BLaER1 treated with 17β-estradiol and CSF1 and Interleukin-3, amounts not matched to agents 10 nM and 100 nM (cell line): ENCODE data around the gene CLNS1A.

Source experiments
- H3K27ac ChIP-seq, 11 experiments: shearing (Covaris generic); formaldehyde crosslinking; 2 replicates each; pipeline ENCODE4 v1.8.1; 2022
- H3K27me3 ChIP-seq, 11 experiments: shearing (Covaris generic); formaldehyde crosslinking; 2 replicates each; pipeline ENCODE4 v1.8.1; 2022
- H3K36me3 ChIP-seq, 11 experiments: shearing (Covaris generic); formaldehyde crosslinking; 2 replicates each; pipeline ENCODE4 v1.8.1; 2022
- H3K4me1 ChIP-seq, 10 experiments: shearing (Covaris generic); formaldehyde crosslinking; 2 replicates each; pipeline ENCODE4 v1.8.1; 2022
- H3K4me2 ChIP-seq, 11 experiments: shearing (Covaris generic); formaldehyde crosslinking; 2 replicates each; pipeline ENCODE4 v1.8.1; 2022
- H3K4me3 ChIP-seq, 10 experiments: shearing (Covaris generic); formaldehyde crosslinking; 2 replicates each; pipeline ENCODE4 v1.8.1; 2022
- H3K9ac ChIP-seq, 11 experiments: shearing (Covaris generic); formaldehyde crosslinking; 2 replicates each; pipeline ENCODE4 v1.8.1; 2022
- H3K9me3 ChIP-seq, 11 experiments: shearing (Covaris generic); formaldehyde crosslinking; replicated peaks in 1 of 11; 2 replicates each; pipeline ENCODE4 v1.8.1; 2022
- H4K20me1 ChIP-seq, 11 experiments: shearing (Covaris generic); formaldehyde crosslinking; 2 replicates each; pipeline ENCODE4 v1.8.1; 2022
- Cebpa-rat ChIP-seq, 11 experiments: shearing (Covaris generic); IDR thresholded peaks; 2 replicates each; pipeline ENCODE4 v1.8.1; 2022

CLNS1A gene

DNA sequence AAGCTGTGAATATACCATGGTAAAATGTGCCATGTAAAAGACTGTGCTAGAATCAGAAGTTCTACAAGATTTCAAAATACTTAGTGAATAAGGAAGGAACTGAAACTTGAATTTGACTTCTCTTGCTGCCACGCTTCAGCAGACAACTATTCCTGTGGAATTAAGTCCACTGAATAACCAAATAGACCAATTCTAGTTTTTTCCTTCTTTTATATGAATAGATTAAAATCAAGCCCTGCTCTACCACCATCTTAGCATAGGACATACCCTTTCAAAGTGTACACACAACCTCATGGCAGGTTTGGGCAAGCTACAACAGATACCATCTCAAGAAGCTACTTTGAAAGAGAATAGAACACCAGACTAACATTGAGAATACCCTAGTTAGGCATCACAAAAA lies 23.4 kb upstream of the CLNS1A start:
- no peaks in the 10 kb centered on the region for H3K9me3 ChIP-seq

DNA sequence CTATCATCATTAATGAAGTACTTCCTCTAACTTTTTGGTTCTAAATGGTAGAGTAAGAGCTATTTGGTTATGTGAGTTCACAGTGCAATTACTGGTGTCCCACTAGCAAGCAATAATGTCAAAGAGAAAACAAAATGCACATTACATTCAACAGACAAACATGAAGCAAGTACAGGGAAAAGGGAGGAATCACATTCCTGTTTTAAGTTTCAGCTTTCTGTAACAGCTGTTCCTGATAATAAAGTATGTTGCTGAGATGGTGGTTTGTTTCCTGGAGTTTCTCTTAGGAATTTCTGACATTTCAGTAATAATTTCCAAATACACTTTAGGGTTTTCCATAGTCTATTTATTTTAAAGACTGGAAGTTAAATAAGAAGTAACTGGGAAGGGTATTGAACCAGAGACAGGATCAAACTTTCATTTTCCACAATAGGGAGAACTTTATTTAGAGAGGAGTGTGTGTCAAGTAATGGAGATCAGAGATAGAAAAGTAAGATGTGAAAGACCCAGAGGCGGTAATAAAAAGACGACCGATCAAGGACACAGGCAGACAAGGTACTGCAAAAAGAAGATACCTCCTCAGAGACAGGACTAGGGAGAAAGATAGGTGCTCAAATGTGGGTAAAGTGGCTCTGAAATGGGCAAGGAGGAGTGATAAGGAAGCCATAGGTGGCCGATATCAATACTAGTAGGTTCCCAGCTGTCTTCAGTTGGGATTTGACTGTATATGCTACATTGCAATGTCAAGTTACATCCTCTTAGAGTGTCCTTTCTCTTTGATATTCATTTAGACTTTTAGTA lies 20.8 kb upstream of the CLNS1A start:
- no peak for TF ChIP-seq Cebpa-rat (IDR thresholded peaks at IDR 0.05)
- no peak overlapping the region for H3K4me3 ChIP-seq
- H3K4me1 ChIP-seq: peaks cover 19 to 34% (median 29%) of the 10 kb centered on the region in 10 experiments
- H3K9me3 ChIP-seq: no peaks in the 10 kb centered on the region
- H4K20me1 ChIP-seq: peaks cover 0 to 6% (median 0%) of the 10 kb centered on the region in 11 experiments; a peak in 2 of 22 replicates
- no peaks in the 10 kb centered on the region for H3K27me3 ChIP-seq
- peaks cover 0 to 2% (median 0%) of the 10 kb centered on the region in 11 experiments; a peak in 1 of 22 replicates for H3K36me3 ChIP-seq
- no peak overlapping the region for H3K27ac ChIP-seq
- H3K9ac ChIP-seq: no peak overlapping the region
- H3K4me2 ChIP-seq: no peak overlapping the region

More for the DNA sequence above, 23.4 kb upstream of the CLNS1A start:
- no peaks in the 10 kb centered on the region for H3K27me3 ChIP-seq
- peak overlapping the region in 2 of 11 experiments; percentile 4 to 7; a peak in 4 of 22 replicates for H3K9ac ChIP-seq
- peak overlapping the region in 10 of 11 experiments; percentile 12 to 58 (median 49); a peak in 18 of 22 replicates for H3K27ac ChIP-seq
- H3K4me2 ChIP-seq: peak overlapping the region; percentile 58 to 85 (median 76)
- peaks cover 15 to 28% (median 20%) of the 10 kb centered on the region in 11 experiments for H3K36me3 ChIP-seq
- no peak overlapping the region for H3K4me3 ChIP-seq
- H3K4me1 ChIP-seq: peaks cover 19 to 34% (median 29%) of the 10 kb centered on the region in 10 experiments
- peaks cover 0 to 6% (median 0%) of the 10 kb centered on the region in 11 experiments; a peak in 2 of 22 replicates for H4K20me1 ChIP-seq
- no peak for TF ChIP-seq Cebpa-rat (IDR thresholded peaks at IDR 0.05)

DNA sequence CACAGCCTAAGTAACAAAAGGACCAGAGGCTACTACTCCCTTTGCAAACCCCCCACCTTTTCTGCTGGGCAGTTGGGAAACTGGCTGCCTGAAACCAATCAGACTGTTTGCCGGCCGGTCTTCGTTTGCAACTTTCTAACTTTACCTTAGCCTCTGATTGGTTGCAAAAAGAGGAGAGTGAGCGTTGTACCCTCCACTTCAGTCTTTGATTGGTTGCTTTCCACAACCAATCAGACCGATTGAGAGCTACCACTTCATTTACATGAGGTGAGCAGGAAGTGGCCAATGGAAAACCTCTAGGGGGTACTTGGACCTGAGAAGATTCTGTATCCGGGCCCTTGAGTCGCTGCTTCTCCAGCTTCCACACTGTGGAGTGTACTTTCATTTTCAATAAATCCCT lies 18.8 kb upstream of the CLNS1A start:
- H3K27me3 ChIP-seq: no peaks in the 10 kb centered on the region
- H3K9ac ChIP-seq: no peak overlapping the region
- no peak for TF ChIP-seq Cebpa-rat (IDR thresholded peaks at IDR 0.05)
- H3K4me3 ChIP-seq: no peak overlapping the region
- peaks cover 14 to 20% (median 16%) of the 10 kb centered on the region in 10 experiments for H3K4me1 ChIP-seq
- H4K20me1 ChIP-seq: peaks cover 0 to 5% (median 0%) of the 10 kb centered on the region in 11 experiments; a peak in 2 of 22 replicates
- H3K36me3 ChIP-seq: no peaks in the 10 kb centered on the region
- no peaks in the 10 kb centered on the region for H3K9me3 ChIP-seq
- H3K4me2 ChIP-seq: no peak overlapping the region
- H3K27ac ChIP-seq: no peak overlapping the region

DNA sequence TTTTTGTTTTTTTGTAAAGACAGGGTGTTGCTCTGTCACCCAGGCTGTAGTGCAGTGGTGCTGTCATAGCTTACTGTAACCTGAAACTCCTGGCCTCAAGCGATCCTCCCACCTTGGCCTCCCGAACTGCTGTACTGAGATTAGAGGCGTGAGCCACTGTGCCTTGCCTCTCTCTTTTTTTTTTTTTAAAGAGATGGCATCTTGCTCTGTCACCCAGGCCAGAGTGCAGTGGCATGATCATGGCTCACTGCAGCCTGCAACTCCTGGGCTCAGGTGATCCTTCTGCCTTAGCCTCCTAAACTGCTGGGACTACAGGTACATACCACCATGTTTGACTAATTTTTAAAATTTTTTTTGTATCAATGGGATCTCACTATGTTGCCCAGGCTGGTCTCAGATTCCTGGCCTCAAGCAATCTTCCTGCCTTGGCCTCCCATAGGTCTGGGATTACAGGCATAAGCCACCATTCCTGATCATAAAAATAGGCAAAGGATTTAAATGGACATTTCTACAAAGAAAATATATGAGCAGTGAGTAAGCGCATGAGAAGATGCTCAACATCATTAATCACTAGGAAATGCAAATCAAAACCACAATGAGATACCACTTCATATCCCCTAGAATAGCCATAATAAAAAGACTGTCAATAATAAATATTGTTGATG lies 17.3 kb upstream of the CLNS1A start:
- Histone ChIP-seq H3K27me3 (no peaks in the 10 kb centered on the region), H3K4me3 (no peak overlapping the region), H3K36me3 (no peaks in the 10 kb centered on the region), H4K20me1 (no peaks in the 10 kb centered on the region), H3K4me1 (peaks cover 0 to 5% (median 1%) of the 10 kb centered on the region in 10 experiments; a peak in 11 of 20 replicates), H3K9me3 (no peaks in the 10 kb centered on the region), H3K4me2 (no peak overlapping the region), H3K27ac (no peak overlapping the region), H3K9ac (no peak overlapping the region)
- no peak for TF ChIP-seq Cebpa-rat (IDR thresholded peaks at IDR 0.05)

DNA sequence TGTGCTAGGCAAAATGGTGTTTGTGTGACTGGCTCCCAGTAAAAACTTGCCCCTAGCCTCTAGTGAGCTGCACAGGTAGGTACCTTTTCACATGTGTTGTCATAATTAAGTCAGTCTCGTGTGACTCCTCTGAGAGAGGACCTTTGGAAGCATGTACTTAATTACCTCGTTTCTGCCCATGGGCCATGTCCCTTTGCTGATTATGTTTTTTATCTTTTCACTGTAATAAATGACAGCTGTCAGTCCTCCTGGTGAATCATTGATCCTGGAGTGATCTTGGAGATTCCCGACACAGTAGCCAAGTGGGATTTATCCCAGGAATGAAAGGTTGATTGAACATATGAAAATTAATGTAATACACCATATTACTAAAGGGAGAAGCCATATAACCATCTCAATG lies 12.5 kb upstream of the CLNS1A start:
- Histone ChIP-seq H3K4me3 (no peak overlapping the region), H3K4me2 (no peak overlapping the region), H4K20me1 (no peaks in the 10 kb centered on the region), H3K9me3 (no peaks in the 10 kb centered on the region), H3K9ac (no peak overlapping the region), H3K27me3 (no peaks in the 10 kb centered on the region), H3K4me1 (no peaks in the 10 kb centered on the region), H3K36me3 (no peaks in the 10 kb centered on the region), H3K27ac (no peak overlapping the region)
- no peak for TF ChIP-seq Cebpa-rat (IDR thresholded peaks at IDR 0.05)

DNA sequence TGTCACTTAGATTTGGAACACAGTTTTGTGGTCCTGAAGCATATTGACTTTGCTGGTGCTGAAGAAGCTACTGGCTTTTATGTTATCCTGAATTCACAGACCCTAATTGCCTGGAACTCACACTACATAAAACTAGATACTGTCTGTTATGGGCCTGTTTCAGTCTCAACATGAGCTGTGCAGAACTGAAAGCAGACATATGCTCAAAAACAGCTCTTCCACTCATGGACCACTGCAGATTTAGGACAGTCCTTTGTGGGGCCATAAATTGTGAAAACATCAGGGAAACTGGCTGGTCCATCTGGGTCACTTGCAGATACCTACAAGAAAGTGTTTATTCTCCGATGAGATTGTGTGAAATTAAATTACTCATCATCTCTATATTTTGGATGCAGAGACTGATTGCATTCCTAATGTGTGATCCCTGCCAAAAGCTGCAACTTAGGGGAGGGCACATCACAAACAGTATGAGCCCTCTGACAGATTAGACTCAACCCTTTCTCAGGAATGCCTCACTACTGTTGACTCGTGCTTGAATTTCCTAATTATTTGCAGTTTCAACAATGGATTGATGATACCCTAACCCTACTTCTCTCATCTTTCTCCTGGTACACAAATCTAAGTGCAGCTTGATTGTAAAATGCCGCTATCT lies 10.2 kb upstream of the CLNS1A start:
- Histone ChIP-seq H3K4me2 (no peak overlapping the region), H3K27me3 (no peaks in the 10 kb centered on the region), H4K20me1 (no peaks in the 10 kb centered on the region), H3K4me3 (no peak overlapping the region), H3K9me3 (no peaks in the 10 kb centered on the region), H3K27ac (no peak overlapping the region), H3K36me3 (no peaks in the 10 kb centered on the region), H3K9ac (no peak overlapping the region), H3K4me1 (peaks cover 0 to 14% (median 7%) of the 10 kb centered on the region in 10 experiments; a peak in 16 of 20 replicates)
- no peak for TF ChIP-seq Cebpa-rat (IDR thresholded peaks at IDR 0.05)

DNA sequence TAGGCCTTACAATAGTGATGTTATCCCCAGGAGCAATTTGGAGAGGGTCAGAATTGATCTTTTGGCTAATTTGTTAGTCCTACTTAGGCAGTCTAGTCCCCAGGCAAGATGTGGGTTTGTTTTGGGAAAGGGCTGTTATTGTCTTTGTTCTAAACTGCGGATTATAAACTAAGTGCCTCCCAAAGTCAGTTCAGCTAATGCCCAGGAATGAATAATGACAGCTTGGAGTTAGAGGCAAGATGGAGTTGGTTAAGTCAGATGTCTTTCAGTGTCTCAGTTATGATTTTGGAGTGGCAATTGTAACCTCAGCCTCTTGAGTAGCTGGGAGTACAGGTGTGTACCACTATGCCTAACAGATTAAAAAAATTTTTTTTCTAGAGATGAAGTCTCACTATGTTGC lies 7.3 kb upstream of the CLNS1A start:
- no peak for TF ChIP-seq Cebpa-rat (IDR thresholded peaks at IDR 0.05)
- Histone ChIP-seq H3K9ac (no peak overlapping the region), H3K9me3 (peaks cover 16 to 21% (median 18%) of the 10 kb centered on the region in 11 experiments), H3K36me3 (no peaks in the 10 kb centered on the region), H3K4me3 (no peak overlapping the region), H3K4me1 (peaks cover 0 to 14% (median 7%) of the 10 kb centered on the region in 10 experiments; a peak in 16 of 20 replicates), H4K20me1 (no peaks in the 10 kb centered on the region), H3K27me3 (no peaks in the 10 kb centered on the region), H3K27ac (no peak overlapping the region), H3K4me2 (peak overlapping the region in 5 of 11 experiments; percentile 22 to 37 (median 29); a peak in 5 of 22 replicates)

DNA sequence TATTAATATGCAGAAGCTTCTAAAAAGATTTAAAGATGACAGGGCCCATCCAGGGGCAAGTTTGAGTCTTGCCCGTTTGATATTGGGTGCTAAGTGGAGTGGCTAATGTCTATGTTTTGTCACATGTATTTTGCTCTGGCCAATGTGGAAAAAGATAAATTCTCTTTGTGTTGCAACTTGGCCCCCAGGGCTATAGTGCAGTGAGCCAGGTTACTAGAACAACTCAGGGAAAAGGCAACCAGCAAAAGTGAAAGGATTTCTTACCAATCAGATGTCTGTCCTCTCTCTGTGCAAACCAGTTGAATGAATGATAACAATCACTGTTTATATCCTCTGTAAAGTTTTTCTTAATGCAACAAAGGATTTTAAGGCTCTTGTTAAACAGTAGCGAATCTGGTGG lies 4.6 kb upstream of the CLNS1A start:
- no peak overlapping the region for H3K9ac ChIP-seq
- no peaks in the 10 kb centered on the region for H3K36me3 ChIP-seq
- no peaks in the 10 kb centered on the region for H3K27me3 ChIP-seq
- H3K4me1 ChIP-seq: peaks cover 5 to 18% (median 12%) of the 10 kb centered on the region in 10 experiments; a peak in 19 of 20 replicates
- peaks cover 18 to 33% (median 27%) of the 10 kb centered on the region in 11 experiments for H3K9me3 ChIP-seq
- H3K4me2 ChIP-seq: no peak overlapping the region
- no peak overlapping the region for H3K27ac ChIP-seq
- TF ChIP-seq Cebpa-rat (IDR thresholded peaks at IDR 0.05): no peak
- no peaks in the 10 kb centered on the region for H4K20me1 ChIP-seq
- no peak overlapping the region for H3K4me3 ChIP-seq
